GM21360 (cell line): ENCODE data around the gene CXXC5.
A peak's percentile ranks its signal among the peaks of the same experiment; 100 is the strongest.

Experiments
- ATAC-seq: cut with Tn5 transposase; IDR thresholded peaks from one replicate; pipeline ENCODE4 v1.9.1; 2021; ENCODE audit warnings: mild to moderate bottlenecking, moderate library complexity; ENCODE audit not compliant: unreplicated experiment

Gene CXXC5

GRCh38 chr5:139650689-139651042 lies 2.5 kb downstream of the CXXC5 start:
- ATAC-seq, result no peak

DNA sequence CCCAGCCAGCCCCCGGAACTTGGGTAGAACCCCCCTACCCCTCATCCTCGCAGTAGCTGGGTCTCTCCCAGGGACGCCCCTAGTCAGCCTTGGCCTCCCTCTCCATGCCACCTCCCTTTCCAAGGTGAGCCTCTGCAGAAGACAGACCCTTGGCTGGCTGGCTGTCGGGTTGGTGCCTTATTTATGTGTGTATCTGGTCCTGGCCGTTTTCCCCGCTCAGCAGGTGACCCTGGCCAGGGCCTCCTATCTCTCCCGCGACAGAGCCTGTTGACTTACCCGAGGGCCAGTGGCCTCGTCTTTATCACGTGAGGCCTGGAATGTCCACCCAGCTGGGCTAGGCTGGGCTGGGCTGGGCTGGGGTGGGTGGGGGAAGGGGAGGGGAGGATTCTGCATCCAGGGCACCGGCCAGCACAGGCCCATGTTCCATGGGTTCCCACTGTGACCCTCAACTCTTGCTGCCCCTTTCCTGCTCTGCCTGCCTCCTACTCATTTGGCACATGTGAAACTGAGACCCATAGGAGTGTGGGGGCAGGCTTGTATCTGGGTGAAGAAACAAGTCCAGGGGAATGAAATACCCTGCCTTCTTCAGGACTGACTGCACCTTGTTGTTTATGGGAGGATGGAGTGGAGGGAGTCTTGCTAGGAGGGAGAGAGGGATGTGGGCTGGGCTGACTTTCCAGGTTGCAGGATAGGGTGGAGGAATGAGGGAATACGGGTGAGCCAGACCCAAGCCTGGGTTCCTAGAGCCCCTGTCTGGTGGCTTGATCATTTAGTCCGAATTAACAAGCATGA lies 3.1 kb downstream of the CXXC5 start:
- ATAC-seq, result peak; percentile 1

DNA sequence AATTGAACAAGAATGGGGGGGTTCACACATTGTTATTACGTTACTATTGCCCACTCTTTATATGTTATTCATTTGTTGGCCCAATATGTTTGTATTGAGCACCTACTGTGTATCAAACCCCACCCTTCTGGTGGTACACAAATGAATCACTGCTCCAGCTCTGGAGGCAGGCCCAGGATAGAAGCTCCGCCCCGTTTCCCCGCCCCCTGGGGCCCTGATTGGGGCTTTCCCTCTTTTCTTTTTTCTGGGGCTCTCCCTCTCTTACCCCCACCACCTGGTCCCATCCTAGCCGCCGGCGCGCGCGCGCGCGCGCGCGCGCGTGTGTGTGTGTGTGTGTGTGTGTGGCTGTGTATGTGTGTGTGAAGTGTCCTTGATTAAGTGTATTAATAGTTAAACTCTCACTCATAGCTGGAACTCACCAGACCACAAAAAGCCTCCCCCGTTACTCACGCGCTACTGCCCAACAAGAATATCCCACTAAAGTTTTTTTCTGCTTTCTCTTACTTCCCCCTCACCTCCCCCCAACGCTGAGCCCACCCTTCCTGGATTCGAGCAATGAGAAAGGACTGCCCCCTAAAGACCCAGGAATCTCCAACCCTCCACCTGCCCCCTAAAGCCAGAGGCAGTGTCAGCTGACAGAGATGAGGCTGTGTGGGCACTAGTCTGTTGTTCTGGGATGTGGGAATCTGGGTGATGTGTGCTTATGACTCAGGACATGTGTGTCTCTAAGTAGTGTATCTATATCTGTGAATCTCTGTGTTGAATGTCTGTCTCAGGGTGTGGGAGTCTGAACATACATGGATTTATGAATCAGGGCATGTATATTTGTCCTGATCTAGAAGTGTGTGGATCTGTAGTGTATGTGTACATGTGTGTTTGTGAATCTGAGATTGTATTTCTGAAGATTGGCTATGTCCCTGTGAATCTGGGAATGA lies 4.0 kb downstream of the CXXC5 start:
- ATAC-seq, result peak; percentile 34

- ATAC-seq, result peak; percentile 20
Observed at GRCh38 chr5:139652788-139653241, 4.7 kb downstream of the CXXC5 start.

- no peak for ATAC-seq
Observed at GRCh38 chr5:139653616-139654015, 5.5 kb downstream of the CXXC5 start.

DNA sequence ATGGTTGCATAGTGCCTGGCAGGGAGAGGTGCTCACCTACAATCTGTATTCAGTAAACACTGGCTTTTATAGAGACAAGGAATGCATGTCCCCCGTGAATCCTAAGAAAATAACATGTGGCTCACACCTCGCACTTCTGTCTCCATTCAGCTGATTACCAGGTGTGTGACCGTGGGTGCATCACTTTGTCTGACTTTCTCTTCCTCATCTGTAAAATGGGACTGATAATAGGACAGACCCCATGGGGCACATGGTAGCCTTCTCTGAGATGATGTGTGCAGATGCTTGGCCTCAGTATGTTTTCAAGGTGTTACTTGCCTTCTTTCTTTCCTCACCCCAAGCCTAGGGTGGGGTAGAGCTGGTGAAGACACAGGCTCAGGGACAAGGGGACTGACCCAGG lies 6.3 kb downstream of the CXXC5 start:
- no peak for ATAC-seq

GRCh38 chr5:139654871-139655491 lies 6.8 kb downstream of the CXXC5 start:
- ATAC-seq, result no peak

DNA sequence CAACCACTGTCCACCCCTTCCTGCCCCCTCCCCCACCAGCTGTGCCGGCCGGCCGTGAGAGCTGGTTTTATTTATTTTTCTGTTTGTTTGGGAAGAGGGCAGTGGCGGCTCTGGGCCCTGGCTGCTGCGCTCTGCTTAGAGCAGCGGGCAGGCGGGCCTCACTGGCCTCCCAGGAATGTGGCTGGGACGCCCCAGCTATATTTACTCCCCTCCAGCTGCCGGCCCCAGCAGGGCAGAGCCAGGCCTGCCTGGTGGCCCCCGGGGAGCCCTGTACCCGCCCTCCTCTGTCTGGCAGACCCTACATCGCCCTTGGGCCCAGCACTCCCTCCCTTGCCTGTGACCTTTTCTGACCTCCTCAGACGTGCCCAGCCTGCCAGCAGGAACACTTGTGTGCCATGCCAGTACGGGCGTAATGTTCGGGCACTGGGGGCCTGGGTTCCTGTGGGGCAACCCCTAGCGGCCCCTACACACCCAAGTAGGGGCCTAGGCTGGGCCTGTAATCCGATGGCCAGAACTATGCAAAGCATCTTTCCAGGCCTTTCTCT lies 7.7 kb downstream of the CXXC5 start:
- no peak for ATAC-seq

DNA sequence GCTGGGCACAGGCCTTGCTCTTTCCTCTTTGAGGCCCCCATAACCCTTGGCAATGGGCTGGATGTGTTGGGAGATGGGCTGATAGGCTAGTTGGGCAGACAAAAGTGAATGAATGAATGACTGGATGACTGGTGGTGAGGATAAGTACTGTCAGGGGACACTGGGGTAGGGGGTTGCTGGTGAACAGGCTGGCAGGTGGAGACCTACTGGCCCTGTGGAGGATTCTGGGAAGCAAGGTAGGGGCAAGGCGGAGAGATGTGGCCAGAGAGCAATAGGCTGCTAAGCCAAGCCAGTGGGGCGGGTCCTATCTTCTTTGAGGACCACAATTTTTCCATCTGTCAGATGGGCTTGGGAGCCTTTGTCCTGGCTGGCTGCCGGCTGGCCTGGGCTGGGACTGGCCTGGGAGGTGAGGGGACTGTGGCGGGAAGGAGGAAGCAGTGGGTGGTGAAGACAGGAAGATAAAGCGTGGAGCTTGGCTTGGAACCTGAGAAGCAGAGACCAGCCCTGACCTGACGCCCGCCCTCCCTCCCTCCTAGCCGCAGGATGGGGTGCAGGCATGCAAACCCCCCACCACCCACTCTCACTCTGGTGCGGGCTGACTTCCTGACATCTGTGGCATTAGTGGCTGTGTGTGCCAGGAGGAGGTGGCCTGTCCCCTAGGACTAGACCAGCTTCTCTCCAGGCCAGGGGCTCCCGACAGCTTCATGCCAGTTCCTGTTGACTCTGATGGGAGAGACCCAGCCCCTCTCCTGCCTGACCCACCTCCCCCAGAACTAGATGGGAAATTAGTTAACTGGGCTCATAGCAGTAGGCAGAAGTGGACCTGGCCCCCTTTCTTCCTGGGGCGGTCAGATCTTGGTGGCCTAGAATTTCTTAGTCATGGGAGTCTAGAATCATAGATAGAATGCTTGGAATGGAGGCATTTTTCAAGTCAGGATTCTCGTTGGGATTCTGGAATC lies 9.5 kb downstream of the CXXC5 start:
- ATAC-seq, result no peak

DNA sequence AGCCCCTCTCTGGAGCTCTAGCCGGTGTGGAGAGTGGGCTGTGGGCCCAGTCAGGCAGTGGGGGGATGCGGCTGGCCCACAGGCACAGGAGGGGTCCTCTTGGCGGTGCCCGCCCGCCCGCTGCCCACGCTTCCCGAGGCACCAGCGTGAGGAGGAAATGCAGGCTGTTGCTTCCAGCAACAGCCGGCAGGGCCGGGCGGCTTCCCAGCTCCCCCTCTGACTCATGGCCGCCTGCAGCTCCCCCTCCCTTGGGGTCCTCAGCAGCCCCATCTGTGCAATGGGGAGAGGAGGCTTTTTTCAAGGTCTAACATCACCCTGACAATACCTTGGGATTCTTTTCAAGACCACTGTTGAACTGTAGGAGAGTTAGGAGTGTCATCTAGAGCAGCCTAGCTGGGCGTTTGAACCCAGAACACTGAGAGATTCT lies 10.4 kb downstream of the CXXC5 start:
- ATAC-seq, result no peak

- ATAC-seq, result no peak
Observed at GRCh38 chr5:139658928-139659667, 10.9 kb downstream of the CXXC5 start.

- no peak for ATAC-seq
Observed at GRCh38 chr5:139659695-139660101, 11.5 kb downstream of the CXXC5 start.

GRCh38 chr5:139660105-139660922 lies 12.2 kb downstream of the CXXC5 start:
- no peak for ATAC-seq

DNA sequence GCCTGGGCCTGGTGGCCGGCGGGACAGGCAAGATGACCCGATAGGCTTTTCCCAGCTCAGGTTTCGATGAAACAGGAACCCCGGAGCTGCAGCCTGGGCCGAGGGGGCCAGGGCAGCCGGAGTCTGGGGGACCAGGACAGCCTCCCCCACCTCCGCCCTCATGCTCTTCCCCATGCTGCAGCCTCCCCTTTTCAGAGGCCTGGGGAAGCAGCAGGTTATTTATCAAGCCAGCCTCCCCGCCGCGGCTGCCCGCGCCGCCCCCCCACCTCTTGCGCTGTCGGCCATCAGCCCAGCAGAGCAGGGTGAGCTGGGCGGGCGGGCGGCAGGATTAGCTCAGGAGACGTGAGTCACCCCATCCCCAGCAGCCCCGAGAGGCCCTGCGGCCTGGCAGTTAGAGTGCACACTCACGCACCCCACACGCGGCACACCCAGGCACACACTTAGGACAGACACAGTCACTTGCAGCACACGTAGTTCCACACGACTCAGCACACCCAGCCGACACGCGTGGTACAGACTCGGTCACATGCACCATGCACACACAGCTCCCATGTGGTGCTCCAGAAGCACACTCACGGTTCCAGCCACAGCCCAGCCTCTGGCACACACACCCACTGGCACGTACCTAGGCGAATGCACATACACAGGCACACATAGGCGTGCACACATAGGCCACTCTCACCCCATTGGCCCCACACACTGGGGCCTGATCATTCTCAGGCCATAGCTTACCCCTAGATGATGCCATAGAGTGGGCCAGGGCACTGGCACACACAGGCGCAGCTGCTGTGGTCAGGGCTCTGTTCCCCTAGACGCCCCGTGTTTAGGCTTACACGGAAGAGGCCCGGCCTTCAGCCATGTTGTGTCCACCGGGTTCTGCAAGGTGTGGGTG lies 13.0 kb downstream of the CXXC5 start:
- no peak for ATAC-seq

- no peak for ATAC-seq
Observed at GRCh38 chr5:139662617-139663016, 14.5 kb downstream of the CXXC5 start.

DNA sequence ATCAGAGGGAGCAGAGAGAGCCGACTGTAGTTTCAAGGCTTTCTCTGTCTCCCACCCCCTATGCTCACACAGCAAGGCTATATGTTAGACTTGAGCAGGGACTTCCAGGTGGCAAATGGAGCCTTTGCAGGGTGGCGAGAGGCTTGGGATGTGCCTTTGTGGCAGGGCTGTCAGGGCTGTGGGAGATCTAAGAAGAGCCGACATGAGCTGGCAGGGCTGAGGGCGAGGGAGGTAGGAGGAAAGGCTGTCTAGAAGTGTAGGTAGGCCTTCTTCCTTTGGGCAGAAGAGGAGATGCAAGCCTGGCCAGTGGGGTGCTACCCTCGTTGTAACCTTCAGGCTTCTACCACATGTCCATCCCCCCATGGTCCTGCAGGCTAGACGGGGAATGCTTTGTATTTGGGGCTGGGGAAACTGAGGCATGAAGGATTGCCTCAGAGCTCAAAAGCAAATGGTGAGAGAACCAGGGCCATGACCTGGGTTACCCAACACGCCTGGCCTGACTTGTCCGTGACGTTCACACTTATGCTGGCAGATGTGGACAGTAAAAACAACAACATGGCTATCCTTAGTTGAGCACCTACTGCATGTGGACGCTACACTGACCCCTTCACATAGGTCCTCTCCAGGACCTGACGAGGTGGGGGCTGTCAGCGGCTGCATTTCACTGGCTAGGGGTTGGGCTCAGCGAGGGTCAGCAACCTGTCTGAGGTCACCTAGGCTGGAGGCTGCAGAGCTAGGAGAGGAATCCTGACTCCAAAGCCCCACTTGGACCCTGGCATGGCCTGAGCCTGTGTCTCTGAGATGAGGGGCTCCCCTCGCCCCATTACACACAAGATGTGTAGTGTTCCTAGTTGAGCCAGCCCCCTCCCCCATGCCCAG lies 15.3 kb downstream of the CXXC5 start:
- ATAC-seq, result no peak
